ENCODE measurements around the gene ALCAM. TPM values are rescaled to one million over a fixed set of nuclear protein-coding genes. Genes with fewer than 3 reads are reported as not detected.

ALCAM gene
- total RNA-seq, 1 donor from 2014 or later, result 7.8 TPM

GRCh38 chr3:105367063-105367405 lies 325 bp downstream of the ALCAM start:
- peaks cover 0 to 27% (median 24%) of the 10 kb centered on the region in 3 donors for H3K27me3 ChIP-seq (ENCODE audit: control insufficient read depth in 3 of 3, insufficient read depth in 3 of 3, low read length in 3 of 3)
- H3K9ac ChIP-seq (ENCODE audit: low read depth in 1 of 3, low read length in 3 of 3), result peak overlapping the region in 2 of 3 donors; percentile 55 to 62
- H3K36me3 ChIP-seq (ENCODE audit: control insufficient read depth in 3 of 3, insufficient read depth in 3 of 3, low read length in 3 of 3), result no peaks in the 10 kb centered on the region
- no peaks in the 10 kb centered on the region for H3K9me3 ChIP-seq (ENCODE audit: control insufficient read depth in 3 of 3, low read length in 3 of 3)
- H3K4me1 ChIP-seq (ENCODE audit: control insufficient read depth in 3 of 3, insufficient read depth in 3 of 3, low read length in 3 of 3), result peaks cover 30 to 38% (median 33%) of the 10 kb centered on the region in 3 donors
- peak overlapping the region; percentile 69 to 91 (median 71) for H3K4me3 ChIP-seq (ENCODE audit: low read length in 3 of 3)
- H3K27ac ChIP-seq (ENCODE audit: low read depth, low read length), result no peak overlapping the region

DNA sequence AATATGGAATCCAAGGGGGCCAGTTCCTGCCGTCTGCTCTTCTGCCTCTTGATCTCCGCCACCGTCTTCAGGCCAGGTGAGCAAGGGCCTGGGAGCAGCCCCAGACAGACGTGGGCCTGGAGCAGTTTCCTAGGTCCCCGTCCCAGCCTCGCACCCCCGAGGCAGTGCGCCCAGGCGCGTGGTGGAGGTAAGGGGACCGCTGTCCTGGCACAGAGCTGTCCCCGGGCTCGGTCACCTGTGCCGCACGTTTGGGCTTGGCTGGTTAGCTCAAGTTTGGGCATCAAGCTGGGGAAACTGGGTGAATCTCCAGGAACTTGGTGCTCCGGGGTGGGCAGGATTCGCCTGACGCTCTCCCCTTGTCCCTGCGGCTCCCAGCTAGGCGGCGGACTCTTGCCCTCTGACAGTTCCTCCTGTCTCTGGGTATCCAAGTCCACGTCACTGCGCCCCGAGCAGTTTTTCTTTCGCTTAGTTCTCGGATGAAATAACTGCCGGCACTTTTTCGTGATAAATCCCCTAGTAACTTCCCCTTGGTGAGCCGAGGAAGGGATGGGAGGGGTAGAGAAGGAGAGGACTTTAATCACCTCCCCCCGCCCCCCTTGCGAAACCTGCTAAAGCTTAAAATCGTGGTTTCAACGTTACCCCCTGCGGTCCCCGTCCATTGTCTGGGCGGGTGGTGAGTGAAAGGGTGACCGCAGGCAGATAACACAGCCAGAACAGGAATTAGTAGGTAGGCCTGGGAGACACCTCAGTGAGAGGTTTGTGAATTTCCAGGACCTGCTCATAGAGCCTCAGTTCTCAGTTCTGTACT lies 901 bp downstream of the ALCAM start:
- peak overlapping the region; percentile 69 to 91 (median 71) for H3K4me3 ChIP-seq (ENCODE audit: low read length in 3 of 3)
- no peak overlapping the region for H3K27ac ChIP-seq (ENCODE audit: low read depth, low read length)
- H3K4me1 ChIP-seq (ENCODE audit: control insufficient read depth in 3 of 3, insufficient read depth in 3 of 3, low read length in 3 of 3), result peaks cover 30 to 38% (median 33%) of the 10 kb centered on the region in 3 donors
- H3K9me3 ChIP-seq (ENCODE audit: control insufficient read depth in 3 of 3, low read length in 3 of 3), result no peaks in the 10 kb centered on the region
- peaks cover 0 to 27% (median 24%) of the 10 kb centered on the region in 3 donors for H3K27me3 ChIP-seq (ENCODE audit: control insufficient read depth in 3 of 3, insufficient read depth in 3 of 3, low read length in 3 of 3)
- no peaks in the 10 kb centered on the region for H3K36me3 ChIP-seq (ENCODE audit: control insufficient read depth in 3 of 3, insufficient read depth in 3 of 3, low read length in 3 of 3)
- H3K9ac ChIP-seq (ENCODE audit: low read depth in 1 of 3, low read length in 3 of 3), result peak overlapping the region; percentile 28 to 62 (median 55)

DNA sequence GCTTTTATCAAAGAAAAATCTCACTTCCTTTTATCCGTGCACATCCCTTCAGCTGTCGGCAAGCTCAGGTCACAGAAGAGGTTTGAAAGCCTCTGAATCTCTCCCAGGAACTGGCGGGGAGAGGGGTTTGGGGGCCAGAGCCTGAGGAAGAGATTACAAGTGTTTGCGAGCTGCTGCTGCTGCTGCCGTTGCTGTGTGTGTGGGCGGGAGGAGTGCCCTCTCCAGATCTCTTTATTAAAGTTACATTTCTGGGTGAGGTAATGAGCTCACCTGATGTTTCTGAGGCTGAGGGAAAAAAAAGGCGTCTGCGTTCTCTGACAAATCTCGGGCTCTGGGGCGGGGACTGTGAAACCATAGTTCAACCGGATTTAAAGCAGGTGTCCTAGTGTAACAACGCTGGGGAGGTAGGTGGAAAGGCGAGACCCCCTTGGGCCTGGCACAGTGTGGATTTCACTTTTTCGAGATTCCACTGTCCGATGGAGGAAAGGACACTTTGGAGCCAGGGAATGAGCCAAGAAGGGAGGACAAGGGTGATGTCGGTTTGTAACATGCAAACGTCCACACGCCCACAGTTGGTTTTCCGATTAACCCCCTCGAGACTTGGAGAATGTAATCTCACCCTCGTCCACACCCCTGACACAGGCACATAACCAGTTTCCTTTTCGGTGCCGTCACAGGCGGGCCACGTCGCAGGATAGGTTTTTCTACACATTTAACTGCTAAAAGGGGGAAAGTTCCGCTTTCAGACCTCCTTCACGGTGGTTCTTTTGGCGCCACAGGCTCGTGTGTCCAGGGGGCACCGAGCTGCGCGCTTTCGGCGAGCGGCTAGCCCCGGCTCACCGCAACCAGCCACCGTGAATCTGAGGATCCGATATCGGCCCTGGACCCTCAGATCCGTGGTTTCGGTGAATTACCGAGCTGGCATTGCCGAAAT lies 2.1 kb downstream of the ALCAM start:
- no peaks in the 10 kb centered on the region for H3K36me3 ChIP-seq (ENCODE audit: control insufficient read depth in 3 of 3, insufficient read depth in 3 of 3, low read length in 3 of 3)
- peak overlapping the region; percentile 17 for H3K27ac ChIP-seq (ENCODE audit: low read depth, low read length)
- peaks cover 30 to 38% (median 33%) of the 10 kb centered on the region in 3 donors for H3K4me1 ChIP-seq (ENCODE audit: control insufficient read depth in 3 of 3, insufficient read depth in 3 of 3, low read length in 3 of 3)
- peak overlapping the region; percentile 73 to 80 (median 76) for H3K9ac ChIP-seq (ENCODE audit: low read depth in 1 of 3, low read length in 3 of 3)
- H3K9me3 ChIP-seq (ENCODE audit: control insufficient read depth in 3 of 3, low read length in 3 of 3), result no peaks in the 10 kb centered on the region
- H3K27me3 ChIP-seq (ENCODE audit: control insufficient read depth in 3 of 3, insufficient read depth in 3 of 3, low read length in 3 of 3), result peaks cover 0 to 27% (median 24%) of the 10 kb centered on the region in 3 donors
- H3K4me3 ChIP-seq (ENCODE audit: low read length in 3 of 3), result peak overlapping the region; percentile 83 to 91 (median 85)

DNA sequence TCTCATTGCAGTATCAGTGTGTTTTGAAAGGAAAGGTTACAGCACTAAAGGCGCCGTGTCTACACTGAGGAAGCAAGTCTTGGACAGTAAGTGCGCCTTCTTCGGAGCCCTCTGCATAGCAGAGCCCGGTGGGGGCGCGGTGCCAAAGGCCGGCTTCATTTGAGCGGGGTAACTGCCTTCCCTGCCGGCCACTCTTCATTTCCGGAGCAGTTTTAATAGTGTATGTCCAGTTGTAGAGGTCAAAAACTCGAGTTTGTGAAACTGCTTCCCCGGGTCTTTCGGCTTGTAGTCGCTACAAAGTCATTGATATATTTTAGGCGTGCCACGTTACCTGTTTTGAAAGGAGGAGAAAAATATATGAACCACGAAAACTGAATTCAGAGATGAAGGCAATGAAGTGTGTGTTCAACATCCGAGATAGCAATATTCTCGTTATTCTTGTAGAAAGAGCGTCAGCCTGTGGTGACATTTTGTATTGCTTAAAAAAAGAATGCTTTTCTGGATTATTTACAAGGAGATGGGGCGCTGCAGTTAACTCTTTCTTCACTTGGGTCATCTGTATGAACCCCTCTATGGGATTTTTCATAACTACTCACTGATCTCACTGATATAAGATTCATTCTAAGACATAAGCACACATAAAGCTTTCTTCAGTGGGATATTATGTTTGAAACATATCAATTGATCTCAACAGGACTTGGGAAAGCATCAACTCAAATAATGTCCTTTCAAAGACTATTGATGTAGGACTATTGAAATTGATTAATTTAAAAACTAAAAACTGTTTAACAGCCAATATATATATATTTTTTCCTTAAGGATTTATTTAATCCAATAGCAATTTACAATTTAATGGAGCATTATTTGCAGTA lies 3.0 kb downstream of the ALCAM start:
- Histone ChIP-seq H3K27me3 (ENCODE audit: control insufficient read depth in 3 of 3, insufficient read depth in 3 of 3, low read length in 3 of 3) (peaks cover 0 to 27% (median 24%) of the 10 kb centered on the region in 3 donors), H3K27ac (ENCODE audit: low read depth, low read length) (peak overlapping the region; percentile 16), H3K9me3 (ENCODE audit: control insufficient read depth in 3 of 3, low read length in 3 of 3) (no peaks in the 10 kb centered on the region), H3K4me1 (ENCODE audit: control insufficient read depth in 3 of 3, insufficient read depth in 3 of 3, low read length in 3 of 3) (peaks cover 30 to 38% (median 33%) of the 10 kb centered on the region in 3 donors), H3K36me3 (ENCODE audit: control insufficient read depth in 3 of 3, insufficient read depth in 3 of 3, low read length in 3 of 3) (no peaks in the 10 kb centered on the region), H3K4me3 (ENCODE audit: low read length in 3 of 3) (peak overlapping the region; percentile 83 to 91 (median 85)), H3K9ac (ENCODE audit: low read depth in 1 of 3, low read length in 3 of 3) (peak overlapping the region; percentile 73 to 80 (median 76))

DNA sequence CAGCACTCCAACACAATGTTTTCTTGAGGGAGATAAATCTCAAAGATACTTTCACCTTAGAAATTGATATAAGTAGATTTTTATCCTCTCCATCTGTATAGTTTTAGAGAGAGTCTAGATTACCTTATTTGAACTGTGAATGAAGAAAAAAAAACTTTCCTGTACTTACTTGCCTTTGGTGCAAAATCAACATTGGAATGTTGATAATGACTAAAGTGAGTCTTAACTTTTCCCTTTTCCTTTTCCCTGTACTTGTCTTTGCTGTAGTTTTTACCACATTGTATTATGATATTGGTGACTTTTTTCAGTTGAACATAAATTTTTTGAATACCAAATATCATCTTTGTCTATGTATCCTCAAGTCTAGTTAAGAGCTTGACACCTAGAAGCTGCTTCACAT lies 6.7 kb downstream of the ALCAM start:
- H3K9me3 ChIP-seq (ENCODE audit: control insufficient read depth in 3 of 3, low read length in 3 of 3), result no peaks in the 10 kb centered on the region
- H3K9ac ChIP-seq (ENCODE audit: low read depth in 1 of 3, low read length in 3 of 3), result no peak overlapping the region
- H3K27ac ChIP-seq (ENCODE audit: low read depth, low read length), result no peak overlapping the region
- peaks cover 9 to 15% (median 11%) of the 10 kb centered on the region in 3 donors for H3K4me1 ChIP-seq (ENCODE audit: control insufficient read depth in 3 of 3, insufficient read depth in 3 of 3, low read length in 3 of 3)
- peaks cover 0 to 12% (median 9%) of the 10 kb centered on the region in 3 donors for H3K27me3 ChIP-seq (ENCODE audit: control insufficient read depth in 3 of 3, insufficient read depth in 3 of 3, low read length in 3 of 3)
- H3K36me3 ChIP-seq (ENCODE audit: control insufficient read depth in 3 of 3, insufficient read depth in 3 of 3, low read length in 3 of 3), result no peaks in the 10 kb centered on the region
- no peak overlapping the region for H3K4me3 ChIP-seq (ENCODE audit: low read length in 3 of 3)

DNA sequence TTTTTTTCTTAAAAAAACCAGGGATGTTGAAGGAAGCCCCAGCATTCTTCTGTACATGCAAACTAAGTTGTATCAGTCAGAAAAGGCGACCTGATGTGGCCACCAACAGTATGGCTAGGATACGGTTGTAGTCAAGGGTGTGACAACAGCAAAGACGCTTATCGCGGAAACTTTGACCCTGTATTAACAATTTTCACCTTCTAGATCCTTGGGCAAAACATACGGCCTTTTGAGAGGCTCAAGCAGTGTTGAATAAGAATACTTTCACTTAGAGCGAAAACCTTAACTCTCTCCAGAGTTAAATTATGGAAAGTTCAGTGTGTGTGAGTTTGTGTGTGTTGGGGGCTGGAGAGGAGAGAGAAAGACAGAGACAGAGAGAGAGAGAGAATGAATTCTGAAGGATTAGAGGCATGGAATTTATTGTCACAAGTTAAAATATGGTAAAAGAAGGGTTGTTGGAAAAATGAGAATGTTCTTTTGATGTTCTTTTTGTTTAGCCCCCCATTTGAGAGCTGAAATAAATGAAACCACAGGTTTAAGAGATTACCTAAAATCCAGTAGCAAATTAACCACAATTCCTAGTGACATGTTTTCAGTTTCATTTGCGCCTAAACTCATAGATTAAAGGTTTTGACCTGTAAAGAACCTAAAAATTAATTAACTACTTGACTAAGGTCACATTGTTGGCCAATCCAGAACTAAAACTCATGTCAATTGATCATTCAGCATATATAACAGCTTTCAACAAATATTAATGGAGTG lies 9.2 kb downstream of the ALCAM start:
- Histone ChIP-seq H3K4me3 (ENCODE audit: low read length in 3 of 3) (no peak overlapping the region), H3K9me3 (ENCODE audit: control insufficient read depth in 3 of 3, low read length in 3 of 3) (no peaks in the 10 kb centered on the region), H3K4me1 (ENCODE audit: control insufficient read depth in 3 of 3, insufficient read depth in 3 of 3, low read length in 3 of 3) (no peaks in the 10 kb centered on the region), H3K27me3 (ENCODE audit: control insufficient read depth in 3 of 3, insufficient read depth in 3 of 3, low read length in 3 of 3) (no peaks in the 10 kb centered on the region), H3K36me3 (ENCODE audit: control insufficient read depth in 3 of 3, insufficient read depth in 3 of 3, low read length in 3 of 3) (no peaks in the 10 kb centered on the region), H3K9ac (ENCODE audit: low read depth in 1 of 3, low read length in 3 of 3) (no peak overlapping the region), H3K27ac (ENCODE audit: low read depth, low read length) (no peak overlapping the region)

DNA sequence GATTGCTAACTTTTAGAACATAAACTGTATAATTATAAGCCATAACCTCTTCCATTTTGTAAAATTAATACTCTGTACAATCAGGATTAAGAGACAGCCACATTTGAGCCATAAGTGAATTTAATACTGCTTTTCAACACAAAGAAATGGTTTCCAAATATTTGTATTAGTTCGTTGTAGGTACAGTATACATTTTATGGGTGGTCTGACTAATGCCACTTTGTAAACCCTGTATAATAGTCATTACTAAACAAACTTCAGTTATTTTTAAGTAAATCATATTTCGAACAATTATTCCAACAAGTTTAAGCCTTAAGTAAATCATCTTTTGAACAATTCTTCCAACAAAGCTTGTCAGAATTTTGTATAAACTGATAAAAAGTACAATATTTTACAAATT lies 11.0 kb downstream of the ALCAM start:
- H3K27me3 ChIP-seq (ENCODE audit: control insufficient read depth in 3 of 3, insufficient read depth in 3 of 3, low read length in 3 of 3), result no peaks in the 10 kb centered on the region
- no peak overlapping the region for H3K4me3 ChIP-seq (ENCODE audit: low read length in 3 of 3)
- no peaks in the 10 kb centered on the region for H3K9me3 ChIP-seq (ENCODE audit: control insufficient read depth in 3 of 3, low read length in 3 of 3)
- H3K36me3 ChIP-seq (ENCODE audit: control insufficient read depth in 3 of 3, insufficient read depth in 3 of 3, low read length in 3 of 3), result no peaks in the 10 kb centered on the region
- H3K4me1 ChIP-seq (ENCODE audit: control insufficient read depth in 3 of 3, insufficient read depth in 3 of 3, low read length in 3 of 3), result no peaks in the 10 kb centered on the region
- H3K9ac ChIP-seq (ENCODE audit: low read depth in 1 of 3, low read length in 3 of 3), result no peak overlapping the region
- H3K27ac ChIP-seq (ENCODE audit: low read depth, low read length), result no peak overlapping the region

DNA sequence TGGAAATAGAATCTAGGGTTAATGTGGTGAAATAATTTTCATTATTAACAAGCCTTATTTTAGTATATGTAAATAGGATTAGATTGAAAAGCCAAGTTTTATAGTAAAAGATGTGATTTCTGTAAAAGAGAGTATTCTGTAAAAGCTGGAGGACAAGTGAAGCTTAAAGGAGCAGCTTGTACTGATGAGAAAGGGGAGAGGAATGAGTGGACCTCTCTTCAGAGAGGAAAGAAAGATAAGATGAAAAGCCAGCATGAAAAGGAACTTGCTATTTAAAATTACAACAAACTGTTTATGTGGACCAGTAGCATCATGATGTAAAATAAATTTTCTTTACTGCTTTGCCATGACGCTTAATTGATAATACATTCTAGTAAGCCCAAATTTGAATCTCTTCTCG lies 18.5 kb downstream of the ALCAM start:
- Histone ChIP-seq H3K36me3 (ENCODE audit: control insufficient read depth in 3 of 3, insufficient read depth in 3 of 3, low read length in 3 of 3) (no peaks in the 10 kb centered on the region), H3K9me3 (ENCODE audit: control insufficient read depth in 3 of 3, low read length in 3 of 3) (no peaks in the 10 kb centered on the region), H3K4me3 (ENCODE audit: low read length in 3 of 3) (no peak overlapping the region), H3K27me3 (ENCODE audit: control insufficient read depth in 3 of 3, insufficient read depth in 3 of 3, low read length in 3 of 3) (no peaks in the 10 kb centered on the region), H3K4me1 (ENCODE audit: control insufficient read depth in 3 of 3, insufficient read depth in 3 of 3, low read length in 3 of 3) (no peaks in the 10 kb centered on the region), H3K27ac (ENCODE audit: low read depth, low read length) (no peak overlapping the region), H3K9ac (ENCODE audit: low read depth in 1 of 3, low read length in 3 of 3) (no peak overlapping the region)
